Measurements from ENCODE around the gene ANXA3.

DNA sequence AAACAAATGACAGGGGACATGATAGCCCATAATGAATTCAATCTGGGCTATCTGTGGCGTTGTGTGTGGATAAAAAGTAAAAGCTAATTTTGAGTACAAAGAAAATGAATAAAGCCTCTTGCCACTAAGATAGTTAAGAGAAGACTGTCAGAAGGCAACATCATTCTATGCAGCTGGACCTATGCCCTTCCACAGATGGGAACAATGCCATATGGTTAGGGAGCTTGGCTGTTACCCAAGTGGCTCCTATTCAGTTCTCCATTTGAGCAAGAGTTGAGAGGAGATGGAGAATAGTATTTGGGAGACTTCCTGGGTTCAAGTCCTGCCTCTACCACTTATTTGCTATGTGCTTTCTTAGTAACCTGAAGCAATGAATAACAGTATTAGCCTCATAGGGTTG lies 107.7 kb downstream of the ANXA3 start:
- TF ChIP-seq, protein P1, sequence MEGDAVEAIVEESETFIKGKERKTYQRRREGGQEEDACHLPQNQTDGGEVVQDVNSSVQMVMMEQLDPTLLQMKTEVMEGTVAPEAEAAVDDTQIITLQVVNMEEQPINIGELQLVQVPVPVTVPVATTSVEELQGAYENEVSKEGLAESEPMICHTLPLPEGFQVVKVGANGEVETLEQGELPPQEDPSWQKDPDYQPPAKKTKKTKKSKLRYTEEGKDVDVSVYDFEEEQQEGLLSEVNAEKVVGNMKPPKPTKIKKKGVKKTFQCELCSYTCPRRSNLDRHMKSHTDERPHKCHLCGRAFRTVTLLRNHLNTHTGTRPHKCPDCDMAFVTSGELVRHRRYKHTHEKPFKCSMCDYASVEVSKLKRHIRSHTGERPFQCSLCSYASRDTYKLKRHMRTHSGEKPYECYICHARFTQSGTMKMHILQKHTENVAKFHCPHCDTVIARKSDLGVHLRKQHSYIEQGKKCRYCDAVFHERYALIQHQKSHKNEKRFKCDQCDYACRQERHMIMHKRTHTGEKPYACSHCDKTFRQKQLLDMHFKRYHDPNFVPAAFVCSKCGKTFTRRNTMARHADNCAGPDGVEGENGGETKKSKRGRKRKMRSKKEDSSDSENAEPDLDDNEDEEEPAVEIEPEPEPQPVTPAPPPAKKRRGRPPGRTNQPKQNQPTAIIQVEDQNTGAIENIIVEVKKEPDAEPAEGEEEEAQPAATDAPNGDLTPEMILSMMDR (IDR thresholded peaks at IDR 0.05 in 8 of 11, conservative IDR thresholded peaks at IDR 0.05 in 3 of 11) = no peak
- TF ChIP-seq POLR2A (IDR thresholded peaks at IDR 0.05) = no peak
